Tibial artery (tissue), 4 donors: ENCODE results near the gene CROCC2.

Experiments
- DNase-seq, 2 donors: peaks; one replicate each; pipeline ENCODE4 v3.0.0-alpha.2; 2019
- H3K27ac ChIP-seq, 2 donors: fragments of 200-600 bp; sonication (generic) in 1 of 2; 1 replicate in 1 of 2; 2 replicates in 1 of 2; pipeline ENCODE4 v1.5.1; 2018 to 2019; ENCODE audit warnings: mild to moderate bottlenecking in 1 of 2
- H3K27me3 ChIP-seq, 2 donors: fragments of 200-600 bp; sonication (generic) in 1 of 2; one replicate each; pipeline versions ENCODE4 v1.5.1 to v1.6.0; 2016 to 2019
- H3K36me3 ChIP-seq, 3 donors: fragments of 200-600 bp; sonication (generic) in 2 of 3; one replicate each; pipeline ENCODE4 v1.5.1; 2016 to 2019; ENCODE audit warnings: mild to moderate bottlenecking in 2 of 3
- H3K4me1 ChIP-seq, 4 donors: fragments of 200-600 bp; sonication (generic) in 2 of 4; 1 replicate in 3 of 4; 2 replicates in 1 of 4; pipeline ENCODE4 v1.5.1; 2016 to 2019
- H3K4me3 ChIP-seq, 2 donors: fragments of 200-600 bp; sonication (generic) in 1 of 2; 1 replicate in 1 of 2; 2 replicates in 1 of 2; pipeline ENCODE4 v1.5.1; 2018 to 2019; ENCODE audit warnings: mild to moderate bottlenecking in 2 of 2
- H3K9me3 ChIP-seq, 3 donors: fragments of 200-600 bp; sonication (generic) in 1 of 3; one replicate each; pipeline ENCODE4 v1.5.1; 2016 to 2019
- CTCF ChIP-seq, 2 experiments: fragments of 200-600 bp in 1 of 2; fragments of 450-650 bp in 1 of 2; IDR thresholded peaks; one replicate each; pipeline ENCODE4 v1.5.1; 2017 to 2019; ENCODE audit warnings: antibody characterized with exemption in 2 of 2, mild to moderate bottlenecking in 1 of 2, moderate library complexity in 1 of 2
- intact Hi-C: fragments of 100-400 bp; cut with DNase I; formaldehyde crosslinking; loops from one replicate; pipeline ENCODE4 v1.15.0; 2023; ENCODE audit warnings: low total_unique reads

The CROCC2 gene

GRCh38 chr2:240959941-240960308 lies 53.8 kb downstream of the CROCC2 start:
- Histone ChIP-seq H3K36me3 (no peaks in the 10 kb centered on the region), H3K27ac (no peak overlapping the region), H3K9me3 (no peaks in the 10 kb centered on the region), H3K27me3 (peaks cover 0 to 79% of the 10 kb centered on the region in 2 donors), H3K4me1 (peaks cover 0 to 17% (median 3%) of the 10 kb centered on the region in 4 donors), H3K4me3 (no peak overlapping the region)
- intact Hi-C loops = no loop called here
- peak in 1 of 2 donors; percentile 3 for DNase-seq
- no peak for TF ChIP-seq CTCF (IDR thresholded peaks at IDR 0.05)

GRCh38 chr2:240960309-240960970 lies 54.3 kb downstream of the CROCC2 start:
- H3K4me3 ChIP-seq = no peak overlapping the region
- peaks cover 0 to 76% of the 10 kb centered on the region in 2 donors for H3K27me3 ChIP-seq
- H3K4me1 ChIP-seq = peaks cover 0 to 17% (median 3%) of the 10 kb centered on the region in 4 donors
- no peaks in the 10 kb centered on the region for H3K9me3 ChIP-seq
- no peak for TF ChIP-seq CTCF (IDR thresholded peaks at IDR 0.05)
- no peak overlapping the region for H3K27ac ChIP-seq
- DNase-seq = peak in 1 of 2 donors; percentile 5
- no peaks in the 10 kb centered on the region for H3K36me3 ChIP-seq
- intact Hi-C loops = no loop called here

- intact Hi-C loops = no loop called here
- Histone ChIP-seq H3K27me3 (peaks cover 0 to 68% of the 10 kb centered on the region in 2 donors), H3K4me3 (no peak overlapping the region), H3K9me3 (no peaks in the 10 kb centered on the region), H3K27ac (no peak overlapping the region), H3K4me1 (peaks cover 0 to 17% (median 3%) of the 10 kb centered on the region in 4 donors), H3K36me3 (no peaks in the 10 kb centered on the region)
- no peak for TF ChIP-seq CTCF (IDR thresholded peaks at IDR 0.05)
- DNase-seq = peak in 1 of 2 donors; percentile 19
Measured at GRCh38 chr2:240960971-240961876, 55.1 kb downstream of the CROCC2 start.

- Histone ChIP-seq H3K4me3 (no peak overlapping the region), H3K4me1 (peaks cover 0 to 17% (median 3%) of the 10 kb centered on the region in 4 donors), H3K27ac (no peak overlapping the region)
Measured at GRCh38 chr2:240961910-240962299, 55.8 kb downstream of the CROCC2 start.

More at GRCh38 chr2:240961910-240962299, 55.8 kb downstream of the CROCC2 start:
- H3K27me3 ChIP-seq = peaks cover 0 to 65% of the 10 kb centered on the region in 2 donors
- H3K36me3 ChIP-seq = no peaks in the 10 kb centered on the region
- intact Hi-C loops = no loop called here
- no peak for TF ChIP-seq CTCF (IDR thresholded peaks at IDR 0.05)
- no peaks in the 10 kb centered on the region for H3K9me3 ChIP-seq
- no peak for DNase-seq
